ENCODE data around the gene ANO4.
"Not testable (repeated sequence)": the region's sequence is repeated elsewhere in the genome, so short reads cannot be mapped to it uniquely, and the experiment has no call there.

GRCh38 chr12:101090222-101090621, 295.6 kb downstream of the ANO4 start:
- TF ChIP-seq, protein P1, sequence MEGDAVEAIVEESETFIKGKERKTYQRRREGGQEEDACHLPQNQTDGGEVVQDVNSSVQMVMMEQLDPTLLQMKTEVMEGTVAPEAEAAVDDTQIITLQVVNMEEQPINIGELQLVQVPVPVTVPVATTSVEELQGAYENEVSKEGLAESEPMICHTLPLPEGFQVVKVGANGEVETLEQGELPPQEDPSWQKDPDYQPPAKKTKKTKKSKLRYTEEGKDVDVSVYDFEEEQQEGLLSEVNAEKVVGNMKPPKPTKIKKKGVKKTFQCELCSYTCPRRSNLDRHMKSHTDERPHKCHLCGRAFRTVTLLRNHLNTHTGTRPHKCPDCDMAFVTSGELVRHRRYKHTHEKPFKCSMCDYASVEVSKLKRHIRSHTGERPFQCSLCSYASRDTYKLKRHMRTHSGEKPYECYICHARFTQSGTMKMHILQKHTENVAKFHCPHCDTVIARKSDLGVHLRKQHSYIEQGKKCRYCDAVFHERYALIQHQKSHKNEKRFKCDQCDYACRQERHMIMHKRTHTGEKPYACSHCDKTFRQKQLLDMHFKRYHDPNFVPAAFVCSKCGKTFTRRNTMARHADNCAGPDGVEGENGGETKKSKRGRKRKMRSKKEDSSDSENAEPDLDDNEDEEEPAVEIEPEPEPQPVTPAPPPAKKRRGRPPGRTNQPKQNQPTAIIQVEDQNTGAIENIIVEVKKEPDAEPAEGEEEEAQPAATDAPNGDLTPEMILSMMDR (IDR thresholded peaks at IDR 0.05), result not testable (repeated sequence)
- not testable (repeated sequence) for TF ChIP-seq ZFX (IDR thresholded peaks at IDR 0.05; ENCODE audit: borderline replicate concordance)
